GM08714 (cell line): Measurements from ENCODE around the gene PIGR.
A peak's percentile ranks its signal among the peaks of the same experiment; 100 is the strongest.
"Not testable (repeated sequence)": the region's sequence is repeated elsewhere in the genome, so short reads cannot be mapped to it uniquely, and the experiment has no call there.

Experiments
- H3K4me3 ChIP-seq: fragments of 200-500 bp; sonication (Bioruptor generic); 2 replicates; pipeline ENCODE4 v1.5.1; 2014; ENCODE audit warnings: mild to moderate bottlenecking, low read length, inconsistent platforms
- ZNF274 ChIP-seq: IDR thresholded peaks from 2 replicates; pipeline ENCODE4 v1.6.1; 2012; ENCODE audit warnings: mild to moderate bottlenecking, low read depth, low read length

PIGR gene

GRCh38 chr1:206933333-206933945, 12.8 kb downstream of the PIGR start:
- TF ChIP-seq ZNF274 = no peak
- H3K4me3 ChIP-seq = no peak overlapping the region

GRCh38 chr1:206932177-206932576, 14.1 kb downstream of the PIGR start:
- no peak overlapping the region for H3K4me3 ChIP-seq
- TF ChIP-seq ZNF274 = no peak

- H3K4me3 ChIP-seq = no peak overlapping the region
- no peak for TF ChIP-seq ZNF274
Measured at GRCh38 chr1:206931709-206932108, 14.6 kb downstream of the PIGR start.

GRCh38 chr1:206930210-206930798, 16.0 kb downstream of the PIGR start:
- no peak for TF ChIP-seq ZNF274
- H3K4me3 ChIP-seq = peak overlapping the region; percentile 29; the same call in 1 of the 2 replicates

- peak overlapping the region; percentile 29; the same call in 1 of the 2 replicates for H3K4me3 ChIP-seq
- no peak for TF ChIP-seq ZNF274
Measured at GRCh38 chr1:206929524-206929923, 16.7 kb downstream of the PIGR start.

- H3K4me3 ChIP-seq = no peak overlapping the region
- TF ChIP-seq ZNF274 = no peak
Measured at GRCh38 chr1:206926286-206926685, 20.0 kb downstream of the PIGR start.

DNA sequence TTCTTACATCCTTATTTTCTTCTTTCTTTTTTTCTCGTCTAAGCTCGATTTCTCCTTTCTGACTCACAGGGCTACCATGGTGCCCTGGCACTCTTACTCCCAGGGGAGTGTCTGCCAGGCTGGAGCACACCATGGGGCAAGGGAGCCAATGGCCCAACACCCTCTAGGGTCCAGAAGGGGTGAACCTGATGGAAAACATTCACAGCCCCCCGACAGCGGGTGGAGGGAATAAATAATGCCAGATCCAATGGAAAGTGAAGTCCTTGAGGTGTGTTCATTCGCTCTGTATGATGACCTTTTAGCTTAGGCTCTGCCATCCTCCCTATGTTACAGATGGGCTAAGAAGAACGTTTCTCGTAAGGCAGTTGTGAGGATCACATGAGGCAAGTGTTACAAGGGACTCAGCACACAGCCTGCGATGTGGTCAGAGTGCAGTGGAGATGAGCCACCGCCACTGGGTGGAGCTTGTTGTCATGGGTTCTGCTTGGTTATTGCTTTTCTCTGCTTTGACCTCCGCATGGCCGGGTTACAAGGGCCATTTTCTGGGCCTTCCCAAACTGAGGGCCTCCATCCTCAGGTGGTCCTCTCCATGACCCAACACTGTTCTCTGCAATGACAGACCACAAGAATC, 21.0 kb downstream of the PIGR start:
- H3K4me3 ChIP-seq = no peak overlapping the region; the same call in 1 of the 2 replicates
- TF ChIP-seq ZNF274 = no peak

GRCh38 chr1:206924592-206925105, 21.6 kb downstream of the PIGR start:
- no peak for TF ChIP-seq ZNF274
- H3K4me3 ChIP-seq = no peak overlapping the region; the same call in 1 of the 2 replicates

GRCh38 chr1:206923961-206924557, 22.2 kb downstream of the PIGR start:
- not testable (repeated sequence) for H3K4me3 ChIP-seq

DNA sequence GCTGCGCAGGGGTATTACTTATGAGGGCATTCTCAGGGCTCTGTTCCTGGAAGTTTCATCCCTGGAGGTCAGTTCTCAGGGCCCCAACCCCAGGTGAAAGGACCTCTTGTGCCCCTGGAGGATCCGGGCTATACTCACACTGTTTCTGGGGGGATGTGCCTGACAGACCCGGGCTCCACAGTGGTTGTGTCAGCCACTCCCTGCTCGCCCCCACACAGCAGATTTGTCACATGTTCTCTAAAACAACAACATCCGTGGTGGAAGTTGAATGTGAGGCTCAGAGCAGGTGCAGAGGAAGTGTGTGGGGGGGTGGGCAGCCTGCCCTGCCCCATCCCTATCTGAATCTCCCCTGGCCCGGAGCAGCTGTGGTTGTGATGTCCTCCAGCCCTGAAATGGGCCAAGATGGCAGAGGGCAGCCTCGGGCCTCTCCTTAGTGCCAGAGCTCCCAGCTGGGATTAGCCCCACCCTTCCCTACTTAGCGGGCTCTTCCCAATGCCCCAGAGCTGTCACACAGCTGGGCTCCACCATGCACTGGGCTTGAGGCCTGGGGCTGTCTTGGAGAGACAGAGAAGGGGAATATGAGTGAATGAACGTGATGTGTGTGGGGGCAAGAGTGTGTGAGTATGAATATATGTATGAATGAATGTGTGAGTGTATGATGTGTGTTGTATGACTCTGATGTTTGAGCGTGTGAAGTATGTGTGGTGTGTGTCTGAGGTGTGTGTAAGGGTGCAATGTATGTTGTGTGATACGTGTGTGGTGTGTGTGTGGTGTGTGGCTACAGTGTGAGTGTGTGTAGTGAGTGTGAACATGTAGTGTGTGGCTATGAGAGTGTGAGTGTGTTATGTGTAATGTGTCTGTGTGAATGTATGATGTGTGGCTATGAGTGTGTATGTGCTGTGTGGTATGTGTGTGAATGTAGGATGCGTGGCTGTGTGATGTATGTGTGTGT, 23.0 kb downstream of the PIGR start:
- TF ChIP-seq ZNF274 = no peak
- peak overlapping the region; percentile 85; the same call in 1 of the 2 replicates for H3K4me3 ChIP-seq

- H3K4me3 ChIP-seq = peak overlapping the region; percentile 85; the same call in 1 of the 2 replicates
- TF ChIP-seq ZNF274 = no peak
Measured at GRCh38 chr1:206922524-206922923, 23.7 kb downstream of the PIGR start.

GRCh38 chr1:206921772-206922265, 24.4 kb downstream of the PIGR start, which contains the start of gene FCMR:
Gene FCMR (minus strand): TSS chr1:206921941. CDS start chr1:206921854, 87 bp downstream.
- TF ChIP-seq ZNF274 = no peak

GRCh38 chr1:206918076-206918475, 28.2 kb downstream of the PIGR start:
- no peak for TF ChIP-seq ZNF274
- peak overlapping the region; percentile 36; the same call in 1 of the 2 replicates for H3K4me3 ChIP-seq

More at GRCh38 chr1:206921772-206922265, 24.4 kb downstream of the PIGR start, which contains the start of gene FCMR:
- peak within 1 kb of the TSS; percentile 85; the same call in 1 of the 2 replicates for H3K4me3 ChIP-seq
